Mesenchymal stem cell (in vitro differentiated cells and primary cell): Measurements from ENCODE around the gene CLN5.

Experiments used
- DNase-seq: peaks from one replicate; pipeline ENCODE4 v3.0.0-alpha.2; 2013
- H2AFZ ChIP-seq: one replicate; pipeline ENCODE4 v1.6.1; 2013; ENCODE audit warnings: low read depth, mild to moderate bottlenecking, control low read depth, inconsistent platforms, low read length, moderate library complexity
- H2AK5ac ChIP-seq: 2 replicates; pipeline ENCODE4 v1.6.1; 2013; ENCODE audit warnings: low read length, moderate library complexity, mild to moderate bottlenecking, inconsistent platforms; ENCODE audit not compliant: severe bottlenecking
- H2BK120ac ChIP-seq: one replicate; pipeline ENCODE4 v1.6.1; 2013; ENCODE audit warnings: low read depth, mild to moderate bottlenecking, inconsistent platforms, low read length, moderate library complexity
- H2BK12ac ChIP-seq, 2 experiments: one replicate each; pipeline ENCODE4 v1.6.1; 2013; ENCODE audit warnings: inconsistent platforms in 2 of 2, low read length in 2 of 2, mild to moderate bottlenecking in 2 of 2, moderate library complexity in 2 of 2, control low read depth in 1 of 2
- H2BK15ac ChIP-seq: one replicate; pipeline ENCODE4 v1.6.1; 2013; ENCODE audit warnings: mild to moderate bottlenecking, low read depth, inconsistent platforms; ENCODE audit not compliant: poor library complexity, severe bottlenecking
- H2BK5ac ChIP-seq: 2 replicates; pipeline ENCODE4 v1.6.1; 2013; ENCODE audit warnings: low read depth, mild to moderate bottlenecking, low read length, control low read depth, inconsistent platforms; ENCODE audit not compliant: poor library complexity, severe bottlenecking
- H3K14ac ChIP-seq, 2 experiments: one replicate each; pipeline ENCODE4 v1.6.1; 2013; ENCODE audit warnings: inconsistent platforms in 2 of 2, low read length in 2 of 2, control low read depth in 1 of 2, mild to moderate bottlenecking in 1 of 2, moderate library complexity in 1 of 2
- H3K18ac ChIP-seq, 2 experiments: one replicate each; pipeline ENCODE4 v1.6.1; 2013; ENCODE audit warnings: inconsistent platforms in 2 of 2, low read length in 2 of 2, control low read depth in 1 of 2, low read depth in 1 of 2, mild to moderate bottlenecking in 1 of 2
- H3K23ac ChIP-seq, 2 experiments: one replicate each; pipeline ENCODE4 v1.6.1; 2013; ENCODE audit warnings: inconsistent platforms in 2 of 2, low read length in 2 of 2, mild to moderate bottlenecking in 2 of 2, moderate library complexity in 2 of 2, control low read depth in 1 of 2
- H3K27ac ChIP-seq: 2 replicates; pipeline ENCODE4 v1.5.1; 2013; ENCODE audit warnings: mild to moderate bottlenecking, moderate library complexity, low read length, control low read depth, inconsistent platforms; ENCODE audit not compliant: poor library complexity, severe bottlenecking
- H3K27me3 ChIP-seq, 2 experiments: 2 replicates each; pipeline versions ENCODE4 v1.6.1 to v1.7.0; 2013; ENCODE audit warnings: low read length in 2 of 2, mild to moderate bottlenecking in 2 of 2, moderate library complexity in 2 of 2, control low read depth in 1 of 2, inconsistent platforms in 1 of 2; ENCODE audit not compliant: control insufficient read depth in 1 of 2, insufficient read depth in 1 of 2
- H3K36me3 ChIP-seq, 2 experiments: 2 replicates each; pipeline versions ENCODE4 v1.6.1 to v1.7.0; 2013; ENCODE audit warnings: low read length in 2 of 2, control low read depth in 1 of 2, inconsistent platforms in 1 of 2, low read depth in 1 of 2, mild to moderate bottlenecking in 1 of 2; ENCODE audit not compliant: insufficient read depth in 2 of 2, control insufficient read depth in 1 of 2
- H3K4ac ChIP-seq, 2 experiments: one replicate each; pipeline ENCODE4 v1.6.1; 2013; ENCODE audit warnings: inconsistent platforms in 2 of 2, low read length in 2 of 2, mild to moderate bottlenecking in 2 of 2, moderate library complexity in 2 of 2, control low read depth in 1 of 2, low read depth in 1 of 2
- H3K4me1 ChIP-seq: 2 replicates; pipeline ENCODE4 v1.6.1; 2013; ENCODE audit warnings: low read depth, low read length, control low read depth; ENCODE audit not compliant: control insufficient read depth, insufficient read depth
- H3K4me2 ChIP-seq: 2 replicates; pipeline ENCODE4 v1.6.1; 2013; ENCODE audit warnings: low read length, mild to moderate bottlenecking, inconsistent platforms; ENCODE audit not compliant: poor library complexity, severe bottlenecking
- H3K4me3 ChIP-seq, 2 experiments: 2 replicates each; pipeline versions ENCODE4 v1.5.1 to v1.7.0; 2013; ENCODE audit warnings: low read length in 2 of 2, mild to moderate bottlenecking in 2 of 2, control low read depth in 1 of 2, low read depth in 1 of 2; ENCODE audit not compliant: insufficient read depth in 1 of 2
- H3K79me1 ChIP-seq: replicated peaks from 2 replicates; pipeline ENCODE4 v1.6.1; 2013; ENCODE audit warnings: mild to moderate bottlenecking, control low read depth, low read length, inconsistent platforms; ENCODE audit not compliant: poor library complexity, severe bottlenecking
- H3K9ac ChIP-seq: 2 replicates; pipeline ENCODE4 v1.7.0; 2013; ENCODE audit warnings: mild to moderate bottlenecking, low read length, moderate library complexity
- H3K9me3 ChIP-seq: 2 replicates; pipeline ENCODE4 v1.7.0; 2013; ENCODE audit warnings: mild to moderate bottlenecking, low read length; ENCODE audit not compliant: control insufficient read depth
- H4K8ac ChIP-seq: one replicate; pipeline ENCODE4 v1.6.1; 2013; ENCODE audit warnings: inconsistent platforms, mild to moderate bottlenecking, low read length, moderate library complexity
- H4K91ac ChIP-seq: one replicate; pipeline ENCODE4 v1.6.1; 2013; ENCODE audit warnings: mild to moderate bottlenecking, low read length, inconsistent platforms
- WGBS: methylation state at CpG from one replicate; pipeline ENCODE4 v1.1.7; 2013; ENCODE audit warnings: mixed read lengths; 5-methylcytosine and 5-hydroxymethylcytosine counted together

The CLN5 gene

GRCh38 chr13:77031656-77032243, 39.9 kb downstream of the CLN5 start:
- H4K91ac ChIP-seq = no peak overlapping the region

GRCh38 chr13:77033717-77034302, 41.9 kb downstream of the CLN5 start:
- DNase-seq = no peak
- no peak overlapping the region for H2BK5ac ChIP-seq
- H2BK15ac ChIP-seq = no peak overlapping the region
- no peaks in the 10 kb centered on the region for H3K27me3 ChIP-seq
- H4K91ac ChIP-seq = no peak overlapping the region
- H2AFZ ChIP-seq = no peak overlapping the region
- H3K27ac ChIP-seq = no peak overlapping the region
- no peak overlapping the region for H3K18ac ChIP-seq
- H2BK12ac ChIP-seq = no peak overlapping the region
- no peaks in the 10 kb centered on the region for H3K79me1 ChIP-seq
- H3K36me3 ChIP-seq = no peaks in the 10 kb centered on the region
- H3K4ac ChIP-seq = no peak overlapping the region
- no peak overlapping the region for H4K8ac ChIP-seq
- no peak overlapping the region for H2AK5ac ChIP-seq
- WGBS = 97% methylated on average over 4 of the region's 4 CpGs
- H3K4me2 ChIP-seq = no peak overlapping the region
- H3K4me3 ChIP-seq = no peak overlapping the region
- no peak overlapping the region for H3K23ac ChIP-seq
- no peaks in the 10 kb centered on the region for H3K4me1 ChIP-seq
- no peaks in the 10 kb centered on the region for H3K9me3 ChIP-seq
- H3K9ac ChIP-seq = no peak overlapping the region
- no peak overlapping the region for H2BK120ac ChIP-seq
- H3K14ac ChIP-seq = no peak overlapping the region

More at GRCh38 chr13:77031656-77032243, 39.9 kb downstream of the CLN5 start:
- no peak overlapping the region for H3K4ac ChIP-seq
- H3K23ac ChIP-seq = no peak overlapping the region
- no peaks in the 10 kb centered on the region for H3K9me3 ChIP-seq
- H3K9ac ChIP-seq = no peak overlapping the region
- H4K8ac ChIP-seq = no peak overlapping the region
- WGBS = 96% methylated on average over 3 of the region's 6 CpGs
- H2AK5ac ChIP-seq = no peak overlapping the region
- no peak overlapping the region for H3K4me2 ChIP-seq
- H3K4me1 ChIP-seq = no peaks in the 10 kb centered on the region
- no peak overlapping the region for H3K27ac ChIP-seq
- H3K79me1 ChIP-seq = no peaks in the 10 kb centered on the region
- H3K14ac ChIP-seq = no peak overlapping the region
- H3K4me3 ChIP-seq = no peak overlapping the region
- H3K27me3 ChIP-seq = no peaks in the 10 kb centered on the region
- no peak overlapping the region for H2BK15ac ChIP-seq
- H2BK5ac ChIP-seq = no peak overlapping the region
- DNase-seq = no peak
- H3K18ac ChIP-seq = no peak overlapping the region
- no peak overlapping the region for H2BK120ac ChIP-seq
- no peaks in the 10 kb centered on the region for H3K36me3 ChIP-seq
- no peak overlapping the region for H2BK12ac ChIP-seq
- H2AFZ ChIP-seq = no peak overlapping the region

GRCh38 chr13:77034881-77035280, 43.0 kb downstream of the CLN5 start:
- WGBS = 91% methylated on average over 5 of the region's 5 CpGs
- Histone ChIP-seq H3K9ac (no peak overlapping the region), H3K4me1 (no peaks in the 10 kb centered on the region), H3K27ac (no peak overlapping the region), H3K4me3 (no peak overlapping the region), H3K79me1 (no peaks in the 10 kb centered on the region), H4K8ac (no peak overlapping the region), H2BK120ac (no peak overlapping the region), H3K36me3 (no peaks in the 10 kb centered on the region), H4K91ac (no peak overlapping the region), H3K18ac (no peak overlapping the region), H2AK5ac (no peak overlapping the region), H2BK5ac (no peak overlapping the region), H2AFZ (no peak overlapping the region), H3K14ac (no peak overlapping the region), H3K4me2 (no peak overlapping the region), H3K4ac (no peak overlapping the region), H3K27me3 (no peaks in the 10 kb centered on the region), H2BK15ac (no peak overlapping the region), H3K23ac (no peak overlapping the region), H3K9me3 (no peaks in the 10 kb centered on the region), H2BK12ac (no peak overlapping the region)
- DNase-seq = peak; percentile 18

GRCh38 chr13:77036279-77036678, 44.4 kb downstream of the CLN5 start:
- Histone ChIP-seq H3K9ac (no peak overlapping the region), H2AFZ (no peak overlapping the region), H3K4me2 (no peak overlapping the region), H3K36me3 (no peaks in the 10 kb centered on the region), H4K91ac (no peak overlapping the region), H4K8ac (no peak overlapping the region), H3K4me1 (no peaks in the 10 kb centered on the region), H3K18ac (no peak overlapping the region), H2BK120ac (no peak overlapping the region), H3K4ac (no peak overlapping the region), H2BK12ac (no peak overlapping the region), H3K27me3 (no peaks in the 10 kb centered on the region), H3K23ac (no peak overlapping the region), H3K4me3 (no peak overlapping the region), H3K9me3 (no peaks in the 10 kb centered on the region), H2BK15ac (no peak overlapping the region), H2AK5ac (no peak overlapping the region), H3K27ac (no peak overlapping the region), H3K14ac (no peak overlapping the region), H3K79me1 (no peaks in the 10 kb centered on the region), H2BK5ac (no peak overlapping the region)
- no peak for DNase-seq
- WGBS = no CpG with 5 or more reads among the region's 1 CpG
